Heart left ventricle (tissue), 16 donors: ENCODE results near the gene SUPT20H. TPM values are rescaled to one million over a fixed set of nuclear protein-coding genes. Genes with fewer than 3 reads are reported as not detected.

Experiments
- ATAC-seq, 4 donors: fragments of 200-7000 bp; cut with Tn5 transposase; one replicate each; pipeline ENCODE4 v1.9.1; 2020 to 2022; ENCODE audit warnings: moderate library complexity in 4 of 4, mild to moderate bottlenecking in 3 of 4, moderate number of reproducible peaks in 1 of 4
- DNase-seq, 5 donors: peaks; one replicate each; pipeline ENCODE4 v3.0.0-alpha.2; 2020
- H3K27ac ChIP-seq, 12 donors: fragments of 200-600 bp; sonication (generic) in 4 of 12; one replicate each; pipeline versions ENCODE4 v1.5.0 to v1.8.0; 2016 to 2022; ENCODE audit warnings: mild to moderate bottlenecking in 2 of 12
- H3K27me3 ChIP-seq, 9 donors: fragments of 200-600 bp; sonication (generic) in 2 of 9; one replicate each; pipeline versions ENCODE4 v1.5.1 to v1.8.0; 2016 to 2022; ENCODE audit warnings: mild to moderate bottlenecking in 3 of 9
- H3K36me3 ChIP-seq, 9 donors: fragments of 200-600 bp; sonication (generic) in 2 of 9; one replicate each; pipeline versions ENCODE4 v1.5.0 to v1.8.0; 2018 to 2022; ENCODE audit warnings: mild to moderate bottlenecking in 2 of 9
- H3K4me1 ChIP-seq, 12 donors: fragments of 200-600 bp; sonication (generic) in 4 of 12; one replicate each; pipeline versions ENCODE4 v1.5.0 to v1.8.0; 2016 to 2022; ENCODE audit warnings: mild to moderate bottlenecking in 3 of 12
- H3K4me3 ChIP-seq, 12 donors: fragments of 200-600 bp; sonication (generic) in 4 of 12; one replicate each; pipeline versions ENCODE4 v1.5.0 to v1.8.0; 2017 to 2022; ENCODE audit warnings: mild to moderate bottlenecking in 9 of 12, moderate library complexity in 4 of 12
- H3K9me3 ChIP-seq, 12 donors: fragments of 200-600 bp; sonication (generic) in 4 of 12; one replicate each; pipeline versions ENCODE4 v1.5.0 to v1.8.0; 2016 to 2022; ENCODE audit warnings: mild to moderate bottlenecking in 1 of 12
- POLR2A ChIP-seq, 2 donors: fragments of 450-650 bp; IDR thresholded peaks; one replicate each; pipeline ENCODE4 v1.6.1; 2017; ENCODE audit warnings: antibody characterized with exemption in 2 of 2, mild to moderate bottlenecking in 2 of 2, moderate library complexity in 2 of 2
- WGBS, 4 donors: extraction: QIAGEN DNeasy Blood & Tissue Kit in 2 of 4; methylation state at CpG; one replicate each; pipeline versions ENCODE4 v1.1.5 to v1.1.7; 2013 to 2018; 5-methylcytosine and 5-hydroxymethylcytosine counted together
- intact Hi-C, 10 donors: fragments of 100-400 bp; cut with DNase I; formaldehyde crosslinking; loops; one replicate each; pipeline versions ENCODE4 v1.11.1 to v1.14.2; 2022
- polyA plus RNA-seq, 2 donors: library from polyadenylated mRNA; stranded (reverse); fragments of 200-250 nt; gene quantifications; one replicate each; pipeline ENCODE4 v1.2.3, GENCODE V29; 2013
- total RNA-seq, 9 donors: library from RNA; depleted of rRNA in 2 of 9; stranded (reverse); fragments of >200 nt in 2 of 9; fragmentation: NEBNext Ultra II Directional in 3 of 9; extraction: Animal tissue kit (Norgen Biotek cat#: 25700) in 3 of 9; gene quantifications; one replicate each; pipeline versions ENCODE4 v1.1.0 to v1.2.4, GENCODE V29; 2016 to 2023
- TF ChIP-seq, protein P1 (sequence below), 12 donors: fragments of 200-600 bp; sonication (generic) in 4 of 12; IDR thresholded peaks; one replicate each; pipeline versions ENCODE4 v1.5.0 to v1.8.0; 2018 to 2022; ENCODE audit warnings: antibody characterized with exemption in 12 of 12, mild to moderate bottlenecking in 5 of 12
- donor health status: ischemic (EF 13 %, LVEDD 7.1; RV severe dilation, severe dysfunction).
- donor health status: healthy with polysubstance abuse.
- donor health status: DM: no; HTN: yes; CAD: no.
- donor health status: DM: no; HTN: no; CAD: no.
- donor health status: ischemic (EF 25% LVEDD 6.9; RV normal size, moderate dysfunction).
- donor health status: ischemic (EF 25% LVEDD 5.7; RV mildly dilated, moderate dysfunction).
- donor health status: healthy.
- donor health status: DM: yes; HTN: yes; CAD: no.
- donor health status: ischemic (EF 35%, LVEDD 5.7; RV mildly dilated, moderate dysfunction).
- donor health status: nonischemic (EF 11% LVEDD 7.7; RV severe dilation, severe dysfunction).
- donor health status: DM: yes; HTN: yes; CAD: no.
- donor health status: PGD.
- donor health status: ischemic (EF 29% LVEDD 5.4; RV normal size, mild dysfunction).
- donor health status: nonischemic (EF 23%, LVEDD 6.1; RV moderate dilation, normal function).

The SUPT20H gene
- total and polyA plus RNA-seq, 11 donors: 18.0 to 32.8 (median 25.6) TPM

DNA sequence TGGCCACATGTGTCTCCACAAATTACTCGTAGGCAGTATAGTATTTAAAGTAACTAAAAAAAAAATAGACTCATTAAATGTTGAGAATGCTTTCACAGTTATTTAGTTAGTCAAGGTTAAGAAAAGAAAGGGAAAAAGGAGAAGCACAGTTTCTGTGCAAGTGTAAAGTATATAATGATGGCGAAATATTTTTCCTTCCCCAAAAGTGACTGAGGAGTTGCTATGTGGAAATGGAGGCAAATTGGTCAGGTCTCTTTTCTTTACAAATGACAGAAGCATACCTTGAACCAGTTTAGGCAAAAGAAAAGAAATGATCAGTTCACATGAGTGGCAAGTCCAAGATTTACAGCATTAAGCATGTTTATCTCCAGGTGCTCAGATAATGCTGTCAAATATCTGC is 28.0 kb upstream of the SUPT20H start:
- H3K27ac ChIP-seq: no peak overlapping the region

GRCh38 chr13:37085606-37086005 is 26.1 kb upstream of the SUPT20H start:
- TF ChIP-seq POLR2A (IDR thresholded peaks at IDR 0.05): no peak
- TF ChIP-seq, protein P1, sequence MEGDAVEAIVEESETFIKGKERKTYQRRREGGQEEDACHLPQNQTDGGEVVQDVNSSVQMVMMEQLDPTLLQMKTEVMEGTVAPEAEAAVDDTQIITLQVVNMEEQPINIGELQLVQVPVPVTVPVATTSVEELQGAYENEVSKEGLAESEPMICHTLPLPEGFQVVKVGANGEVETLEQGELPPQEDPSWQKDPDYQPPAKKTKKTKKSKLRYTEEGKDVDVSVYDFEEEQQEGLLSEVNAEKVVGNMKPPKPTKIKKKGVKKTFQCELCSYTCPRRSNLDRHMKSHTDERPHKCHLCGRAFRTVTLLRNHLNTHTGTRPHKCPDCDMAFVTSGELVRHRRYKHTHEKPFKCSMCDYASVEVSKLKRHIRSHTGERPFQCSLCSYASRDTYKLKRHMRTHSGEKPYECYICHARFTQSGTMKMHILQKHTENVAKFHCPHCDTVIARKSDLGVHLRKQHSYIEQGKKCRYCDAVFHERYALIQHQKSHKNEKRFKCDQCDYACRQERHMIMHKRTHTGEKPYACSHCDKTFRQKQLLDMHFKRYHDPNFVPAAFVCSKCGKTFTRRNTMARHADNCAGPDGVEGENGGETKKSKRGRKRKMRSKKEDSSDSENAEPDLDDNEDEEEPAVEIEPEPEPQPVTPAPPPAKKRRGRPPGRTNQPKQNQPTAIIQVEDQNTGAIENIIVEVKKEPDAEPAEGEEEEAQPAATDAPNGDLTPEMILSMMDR (IDR thresholded peaks at IDR 0.05): no peak
- H3K36me3 ChIP-seq: no peaks in the 10 kb centered on the region
- intact Hi-C loops: no loop called here
- H3K4me3 ChIP-seq: no peak overlapping the region
- peaks cover 0 to 3% (median 0%) of the 10 kb centered on the region in 12 donors for H3K4me1 ChIP-seq
- WGBS, 4 donors: 60 to 72% (median 65%) methylated on average over 2 of the region's 2 CpGs
- H3K27me3 ChIP-seq: no peaks in the 10 kb centered on the region
- no peak overlapping the region for H3K27ac ChIP-seq
- H3K9me3 ChIP-seq: no peaks in the 10 kb centered on the region
- no peak for DNase-seq
- ATAC-seq: no peak

More for the DNA sequence above, 28.0 kb upstream of the SUPT20H start:
- Histone ChIP-seq H3K36me3 (no peaks in the 10 kb centered on the region), H3K27me3 (no peaks in the 10 kb centered on the region), H3K4me3 (no peak overlapping the region), H3K9me3 (no peaks in the 10 kb centered on the region), H3K4me1 (peaks cover 0 to 3% (median 0%) of the 10 kb centered on the region in 12 donors)
- intact Hi-C loops: no loop called here
- ATAC-seq (no peak), DNase-seq (no peak)
- no peak for TF ChIP-seq POLR2A (IDR thresholded peaks at IDR 0.05)
- TF ChIP-seq, protein P1 (IDR thresholded peaks at IDR 0.05): no peak
- WGBS, 4 donors: 76 to 84% (median 80%) methylated on average over 2 of the region's 2 CpGs

DNA sequence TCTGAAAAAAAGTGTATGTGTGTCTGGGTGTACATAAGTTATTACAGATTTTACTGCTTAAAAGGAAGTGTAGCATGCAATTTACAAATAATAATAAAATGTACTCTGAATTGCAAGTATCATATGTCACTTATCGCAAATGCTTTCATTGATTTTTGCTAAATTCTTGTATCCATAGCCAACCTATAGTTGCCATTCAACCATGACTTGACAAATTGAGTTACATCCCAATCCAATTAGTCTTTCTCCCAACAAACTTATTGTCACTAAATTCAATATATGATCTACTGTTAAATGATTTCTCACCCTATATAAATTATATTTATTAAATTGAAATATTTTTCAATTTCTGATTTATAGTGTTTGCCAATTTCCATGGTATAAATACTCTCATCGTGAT is 17.3 kb upstream of the SUPT20H start:
- H3K4me1 ChIP-seq: no peaks in the 10 kb centered on the region
- no peaks in the 10 kb centered on the region for H3K27me3 ChIP-seq
- DNase-seq (no peak), ATAC-seq (no peak)
- H3K4me3 ChIP-seq: no peak overlapping the region
- H3K36me3 ChIP-seq: no peaks in the 10 kb centered on the region
- H3K9me3 ChIP-seq: no peaks in the 10 kb centered on the region
- intact Hi-C loops: loop anchor here in 6 of 10 donors (10.0 kb wide), 1 partner anchor 528 kb away; no protein-coding TSS in a partner anchor
- 93 to 99% (median 97%) methylated on average over 2 of the region's 2 CpGs for WGBS, 4 donors
- no peak overlapping the region for H3K27ac ChIP-seq
- TF ChIP-seq, protein P1 (IDR thresholded peaks at IDR 0.05): no peak
- no peak for TF ChIP-seq POLR2A (IDR thresholded peaks at IDR 0.05)

GRCh38 chr13:37075164-37075563 is 15.7 kb upstream of the SUPT20H start:
- Histone ChIP-seq H3K4me1 (no peaks in the 10 kb centered on the region), H3K36me3 (no peaks in the 10 kb centered on the region), H3K27me3 (no peaks in the 10 kb centered on the region), H3K4me3 (no peak overlapping the region), H3K9me3 (no peaks in the 10 kb centered on the region), H3K27ac (no peak overlapping the region)
- TF ChIP-seq, protein P1 (IDR thresholded peaks at IDR 0.05): no peak
- TF ChIP-seq POLR2A (IDR thresholded peaks at IDR 0.05): no peak
- DNase-seq: no peak
- intact Hi-C loops: loop anchor here in 6 of 10 donors (10.0 kb wide), 1 partner anchor 530 kb away; no protein-coding TSS in a partner anchor
- 64 to 95% (median 87%) methylated on average over 2 of the region's 2 CpGs for WGBS, 4 donors
- no peak for ATAC-seq
